A549 treated with AZD9567 at 1 μM for 4 hours (cell line): ENCODE data around the gene ZNF705A. TPM values are rescaled to one million over a fixed set of nuclear protein-coding genes. Genes with fewer than 3 reads are reported as not detected.

ENCODE experiments used
- total RNA-seq: library from RNA; stranded (reverse); fragments of 200-300 nt; extraction: Qiagen RNA extraction; gene quantifications from 5 replicates; pipeline ENCODE4 v1.2.3, GENCODE V29; 2022; ENCODE audit not compliant: insufficient read depth

ZNF705A gene
- not detected in 5 replicates for total RNA-seq

DNA sequence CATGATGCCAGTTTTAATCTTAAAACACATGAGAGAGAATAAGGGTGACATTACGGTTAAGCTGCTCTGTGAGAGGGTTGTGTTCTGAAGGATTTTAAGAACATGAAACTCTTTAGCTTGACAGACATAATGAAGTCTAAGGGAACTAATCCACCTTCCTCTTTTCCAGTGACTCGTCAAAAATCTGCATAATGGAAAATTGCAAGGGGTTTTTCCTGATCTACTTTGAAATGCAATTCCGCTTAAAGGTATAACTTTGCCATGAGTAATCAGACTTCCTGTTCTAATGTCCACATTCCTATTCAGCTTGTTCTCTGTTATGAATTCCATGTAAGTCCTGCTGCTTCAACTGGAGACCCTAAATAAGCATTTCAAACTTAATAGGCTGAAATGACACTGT is at the start of gene ZNF705A:
Gene ZNF705A (plus strand): TSS at position 171 of the 400 bp plus-strand sequence. CDS start 15,611 bp downstream, outside the sequence.

DNA sequence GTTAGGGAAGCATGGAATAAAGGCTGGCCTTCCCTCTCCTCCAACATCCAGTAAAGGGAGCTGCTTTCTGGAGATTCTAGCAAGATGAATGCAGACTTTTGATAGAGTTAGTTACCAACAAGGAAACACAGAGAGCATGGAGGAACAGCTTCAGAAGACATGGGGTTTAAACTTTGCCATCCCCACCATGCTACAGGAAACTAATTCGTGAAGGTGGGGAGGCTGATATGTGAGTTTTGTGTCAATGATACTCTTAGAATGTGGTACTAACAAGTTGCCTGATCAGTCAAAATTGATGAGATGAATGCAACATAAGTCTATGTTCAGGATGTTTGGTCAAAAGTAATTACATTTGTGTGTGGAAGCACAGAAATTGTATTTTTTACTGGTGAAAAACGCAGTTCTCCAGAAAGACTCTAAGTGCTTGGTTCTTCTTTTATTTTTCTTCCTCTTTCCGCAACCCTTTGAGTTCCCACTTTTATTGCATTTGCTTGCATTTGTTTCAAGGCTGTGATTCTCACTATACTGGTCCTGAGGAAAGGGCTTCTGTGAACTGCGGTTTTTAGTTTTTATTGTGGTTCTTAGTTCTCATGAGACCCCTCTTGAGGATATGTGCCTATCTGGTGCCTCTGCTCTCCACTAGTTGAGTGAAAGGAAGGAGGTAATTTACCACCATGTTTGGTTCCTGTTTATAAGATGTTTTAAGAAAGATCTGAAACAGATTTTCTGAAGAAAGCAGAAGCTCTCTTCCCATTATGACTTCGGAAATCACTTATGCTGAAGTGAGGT is 33.5 kb upstream of the ZNF705A start, which contains the start of gene CLEC4A:
Gene CLEC4A (plus strand): TSS at position 494 of the 789 bp plus-strand sequence. CDS start 262 bp downstream, at position 756.

DNA sequence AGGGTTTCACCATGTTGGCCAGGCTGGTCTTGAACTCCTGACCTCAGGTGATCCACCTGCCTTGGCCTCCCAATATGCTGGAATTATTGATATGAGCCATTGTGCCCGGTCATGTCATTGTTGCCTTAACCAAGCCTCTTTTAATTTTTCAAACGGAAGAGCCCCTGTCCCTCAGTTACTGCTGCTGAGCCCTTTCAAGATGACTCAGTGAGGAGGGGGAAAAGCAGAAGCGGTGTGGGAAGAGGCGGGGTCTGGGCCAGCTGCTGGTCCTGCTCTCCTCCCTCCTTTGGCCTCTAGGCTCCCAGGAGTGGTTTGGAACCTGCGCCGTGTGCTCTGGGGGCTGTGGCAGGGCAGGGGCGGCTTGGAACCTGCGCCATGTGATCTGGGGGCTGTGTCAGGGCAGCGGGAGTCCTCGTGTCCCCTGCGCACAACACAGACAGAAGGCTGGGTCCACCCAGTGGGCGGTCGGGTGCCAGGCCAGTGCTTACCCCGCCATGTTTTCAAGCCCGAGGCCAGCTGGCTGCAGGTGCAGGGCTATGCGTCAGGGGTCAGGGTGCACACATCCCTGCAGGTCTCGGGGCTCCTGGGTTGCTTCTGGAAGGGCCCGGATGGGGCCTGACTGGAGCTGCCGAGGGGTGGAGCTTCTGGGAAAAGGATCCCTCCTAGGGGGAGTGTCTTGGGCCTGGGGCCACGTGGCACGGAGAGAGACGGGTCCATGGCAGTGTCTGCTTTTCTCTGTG is 70.3 kb downstream of the ZNF705A start, which contains the start of gene FAM90A1:
Gene FAM90A1 (minus strand): TSS at position 627 of the 740 bp plus-strand sequence. CDS start 2,786 bp downstream, outside the sequence.

Other genes with a start within 250 kb of the ZNF705A start
- 4.8 to 8.1 TPM (median 5.3 TPM) in 5 replicates for gene SLC2A3, start 220.8 kb upstream of the ZNF705A start, total RNA-seq
- gene FOXJ2, start 124.3 kb upstream of the ZNF705A start, total RNA-seq, result 7.3 to 10.6 TPM (median 9.1 TPM) in 5 replicates
- not detected in 5 replicates for gene C3AR1, start 90.7 kb upstream of the ZNF705A start, total RNA-seq
- gene NECAP1, start 74.7 kb upstream of the ZNF705A start, total RNA-seq, result 14.4 to 36.3 TPM (median 15.7 TPM) in 5 replicates
- gene CLEC4A, start 33.4 kb upstream of the ZNF705A start, total RNA-seq, result 0.16 to 0.39 TPM (median 0.32 TPM) in 4 of 5 replicates, not detected in the other
- gene FAM90A1, start 70.6 kb downstream of the ZNF705A start, total RNA-seq, result 0.10 to 0.14 TPM (median 0.14 TPM) in 4 of 5 replicates, not detected in the other